HFFc6 (cell line): ENCODE data around the gene RUFY3. TPM values are rescaled to one million over a fixed set of nuclear protein-coding genes. Genes with fewer than 3 reads are reported as not detected.

Source experiments
- DNase-seq: peaks from one replicate; pipeline ENCODE4 v3.0.0-alpha.2; 2018
- H3K27ac Mint-ChIP-seq: 2 replicates; pipeline ENCODE4 v1.8.0; 2020; ENCODE audit warnings: mild to moderate bottlenecking, mixed read lengths
- H3K27me3 Mint-ChIP-seq: 2 replicates; pipeline ENCODE4 v1.8.0; 2021; ENCODE audit warnings: mild to moderate bottlenecking, moderate library complexity, mixed read lengths; ENCODE audit not compliant: insufficient read depth
- H3K36me3 Mint-ChIP-seq: 2 replicates; pipeline ENCODE4 v1.8.0; 2021; ENCODE audit warnings: low read depth, mixed read lengths
- H3K4me1 Mint-ChIP-seq: 2 replicates; pipeline ENCODE4 v1.8.0; 2020; ENCODE audit warnings: low read depth, mixed read lengths
- H3K4me3 Mint-ChIP-seq: 2 replicates; pipeline ENCODE4 v1.8.0; 2020; ENCODE audit warnings: mild to moderate bottlenecking, moderate library complexity, mixed read lengths
- H3K9me3 Mint-ChIP-seq: 2 replicates; pipeline ENCODE4 v1.8.0; 2020; ENCODE audit warnings: mild to moderate bottlenecking, mixed read lengths
- CTCF ChIP-seq: fragments of 200-600 bp; sonication (generic); IDR thresholded peaks from 2 replicates; pipeline ENCODE4 v1.5.0; 2021; ENCODE audit warnings: antibody characterized with exemption, mild to moderate bottlenecking
- total RNA-seq, 6 experiments: library from RNA; stranded (reverse); fragmentation: NEBNext Ultra II Directional; extraction: Animal tissue kit (Norgen Biotek cat#: 25700); gene quantifications; 2 replicates in 1 of 6; 3 replicates in 5 of 6; pipeline ENCODE4 v1.2.3, GENCODE V29; 2021

The RUFY3 gene
- total RNA-seq, 6 experiments from 2014 or later: 35.7 to 44.8 (median 38.4) TPM

GRCh38 chr4:70801265-70801809 is 79.6 kb downstream of the RUFY3 start:
- Mint-ChIP-seq H3K4me1 (peaks cover 7% of the 10 kb centered on the region), H3K27me3 (peaks cover 1% of the 10 kb centered on the region; the same call in 1 of the 2 replicates), H3K36me3 (peaks cover 28% of the 10 kb centered on the region), H3K27ac (no peak overlapping the region), H3K9me3 (no peaks in the 10 kb centered on the region), H3K4me3 (no peak overlapping the region)
- DNase-seq: no peak
- no peak for TF ChIP-seq CTCF

GRCh38 chr4:70802928-70803580 is 81.3 kb downstream of the RUFY3 start:
- peaks cover 7% of the 10 kb centered on the region for H3K4me1 Mint-ChIP-seq
- H3K36me3 Mint-ChIP-seq: peaks cover 27% of the 10 kb centered on the region
- no peak for DNase-seq
- no peaks in the 10 kb centered on the region for H3K9me3 Mint-ChIP-seq
- no peak for TF ChIP-seq CTCF
- H3K27me3 Mint-ChIP-seq: no peaks in the 10 kb centered on the region; the same call in 1 of the 2 replicates
- H3K27ac Mint-ChIP-seq: 0 out of 2 replicates have a peak overlapping the region, but pooled peaks have one; percentile 14
- H3K4me3 Mint-ChIP-seq: no peak overlapping the region

DNA sequence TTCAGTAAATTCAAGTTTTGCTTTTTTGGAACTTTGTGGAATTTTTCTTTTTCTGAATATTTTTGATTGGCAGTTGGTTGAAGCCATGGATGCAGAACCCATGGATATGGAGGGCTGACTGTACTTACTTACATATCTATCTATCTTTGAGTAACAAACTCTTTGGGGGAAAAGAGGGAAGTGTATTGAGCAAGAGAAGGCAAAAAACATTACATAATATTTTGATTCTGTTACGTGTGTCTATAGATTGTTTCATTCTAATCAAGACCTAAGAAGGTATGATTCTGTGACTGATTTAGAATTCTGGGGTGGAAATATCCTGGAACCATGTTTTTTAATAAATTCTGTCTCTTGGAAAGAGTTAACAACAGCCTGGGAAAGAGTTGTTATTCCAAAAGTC is 86.4 kb downstream of the RUFY3 start:
- DNase-seq: no peak
- Mint-ChIP-seq H3K4me1 (peaks cover 1% of the 10 kb centered on the region), H3K27me3 (no peaks in the 10 kb centered on the region; the same call in 1 of the 2 replicates), H3K4me3 (no peak overlapping the region), H3K36me3 (peaks cover 24% of the 10 kb centered on the region), H3K27ac (no peak overlapping the region), H3K9me3 (no peaks in the 10 kb centered on the region)
- no peak for TF ChIP-seq CTCF

GRCh38 chr4:70815370-70815769 is 93.6 kb downstream of the RUFY3 start:
- H3K4me1 Mint-ChIP-seq: peaks cover 12% of the 10 kb centered on the region; the same call in 1 of the 2 replicates
- no peaks in the 10 kb centered on the region for H3K9me3 Mint-ChIP-seq
- peaks cover 12% of the 10 kb centered on the region for H3K36me3 Mint-ChIP-seq
- no peak overlapping the region for H3K4me3 Mint-ChIP-seq
- H3K27me3 Mint-ChIP-seq: peaks cover 2% of the 10 kb centered on the region; the same call in 1 of the 2 replicates
- H3K27ac Mint-ChIP-seq: no peak overlapping the region
- no peak for DNase-seq
- TF ChIP-seq CTCF: no peak

GRCh38 chr4:70816894-70817293 is 95.1 kb downstream of the RUFY3 start:
- Mint-ChIP-seq H3K27ac (no peak overlapping the region), H3K9me3 (no peaks in the 10 kb centered on the region), H3K4me1 (peaks cover 12% of the 10 kb centered on the region; the same call in 1 of the 2 replicates), H3K36me3 (peaks cover 14% of the 10 kb centered on the region), H3K4me3 (no peak overlapping the region), H3K27me3 (peaks cover 2% of the 10 kb centered on the region; the same call in 1 of the 2 replicates)
- no peak for TF ChIP-seq CTCF
- no peak for DNase-seq
